Naive thymus-derived CD8-positive, alpha-beta T cell (primary cell): ENCODE results near the gene ARID1B. TPM values are rescaled to one million over a fixed set of nuclear protein-coding genes. Genes with fewer than 3 reads are reported as not detected.

Experiments
- ATAC-seq, 2 donors: fragments of 150-1000 bp; cut with Tn5 transposase in 1 of 2; sonication (Bioruptor Pico), chemical (Tn5 transposase) in 1 of 2; 1 replicate in 1 of 2; 2 replicates in 1 of 2; pipeline ENCODE4 v1.10.0; 2021; ENCODE audit warnings: mild to moderate bottlenecking in 2 of 2, moderate library complexity in 2 of 2
- POLR2A ChIA-PET: fragments of 350-600 bp; sonication (Branson Sonifier 250); formaldehyde crosslinking; loops from one replicate; lab custom pipeline; 2021; ENCODE audit warnings: antibody characterized with exemption; lab: Charles Lee
- DNase-seq, 10 donors: peaks; one replicate each; pipeline versions ENCODE4 v3.0.0 to v3.0.0-alpha.2; 2020 to 2022
- H3K27ac Mint-ChIP-seq, 10 donors: one replicate each; pipeline ENCODE4 v1.8.0; 2020 to 2022; ENCODE audit warnings: mild to moderate bottlenecking in 10 of 10, mixed read lengths in 10 of 10, moderate library complexity in 4 of 10, inconsistent platforms in 1 of 10
- H3K27me3 Mint-ChIP-seq, 5 donors: one replicate each; pipeline ENCODE4 v1.8.0; 2021 to 2022; ENCODE audit warnings: mixed read lengths in 5 of 5
- H3K36me3 Mint-ChIP-seq, 3 donors: one replicate each; pipeline ENCODE4 v1.8.0; 2020 to 2022; ENCODE audit warnings: mixed read lengths in 3 of 3, mild to moderate bottlenecking in 2 of 3, inconsistent platforms in 1 of 3
- H3K4me1 Mint-ChIP-seq, 4 donors: one replicate each; pipeline ENCODE4 v1.8.0; 2021 to 2022; ENCODE audit warnings: mixed read lengths in 4 of 4
- H3K4me3 Mint-ChIP-seq, 10 donors: one replicate each; pipeline ENCODE4 v1.8.0; 2020 to 2022; ENCODE audit warnings: mild to moderate bottlenecking in 10 of 10, mixed read lengths in 10 of 10, moderate library complexity in 6 of 10, inconsistent platforms in 1 of 10
- H3K9me3 Mint-ChIP-seq, 9 donors: one replicate each; pipeline ENCODE4 v1.8.0; 2020 to 2022; ENCODE audit warnings: mixed read lengths in 9 of 9, mild to moderate bottlenecking in 3 of 9, inconsistent platforms in 1 of 9, moderate library complexity in 1 of 9
- polyA plus RNA-seq, 3 donors: library from polyadenylated mRNA; unstranded; fragments of 300-500 nt; fragmentation: Illumina TruSeq; gene quantifications; one replicate each; pipeline ENCODE4 v1.2.3, GENCODE V29; 2021
- total RNA-seq, 8 experiments: library from RNA in 2 of 8; stranded (reverse) in 2 of 8; gene quantifications; one replicate each; pipeline ENCODE4 v1.2.3 and lab custom pipeline; 2021 to 2026

Gene ARID1B
- total and polyA plus RNA-seq, 5 experiments from 2014 or later: 9.0 to 122 (median 18.6) TPM

GRCh38 chr6:156899071-156899470 is 121.9 kb downstream of the ARID1B start:
- peak overlapping the region in 1 of 10 donors; percentile 40 for H3K27ac Mint-ChIP-seq
- H3K4me3 Mint-ChIP-seq: peak overlapping the region in 1 of 10 donors; percentile 11
- H3K4me1 Mint-ChIP-seq: peaks cover 28 to 74% (median 66%) of the 10 kb centered on the region in 4 donors
- H3K27me3 Mint-ChIP-seq: no peaks in the 10 kb centered on the region
- POLR2A ChIA-PET: no interaction called here
- H3K36me3 Mint-ChIP-seq: peaks cover 0 to 22% (median 3%) of the 10 kb centered on the region in 3 donors
- H3K9me3 Mint-ChIP-seq: no peaks in the 10 kb centered on the region
- no peak for DNase-seq
- no peak for ATAC-seq

- Mint-ChIP-seq H3K9me3 (no peaks in the 10 kb centered on the region), H3K36me3 (peaks cover 0 to 25% (median 3%) of the 10 kb centered on the region in 3 donors), H3K4me3 (peak overlapping the region in 1 of 10 donors; percentile 5), H3K27me3 (no peaks in the 10 kb centered on the region), H3K4me1 (peaks cover 28 to 69% (median 63%) of the 10 kb centered on the region in 4 donors), H3K27ac (peak overlapping the region in 4 of 10 donors; percentile 2 to 40 (median 22))
- POLR2A ChIA-PET: no interaction called here
- no peak for DNase-seq
- no peak for ATAC-seq
Observed at GRCh38 chr6:156899532-156900135, 122.5 kb downstream of the ARID1B start.

- ATAC-seq (no peak), DNase-seq (no peak)
- Mint-ChIP-seq H3K27me3 (no peaks in the 10 kb centered on the region), H3K9me3 (no peaks in the 10 kb centered on the region), H3K27ac (peak overlapping the region in 3 of 10 donors; percentile 8 to 35 (median 19)), H3K36me3 (peaks cover 0 to 25% (median 3%) of the 10 kb centered on the region in 3 donors), H3K4me1 (peaks cover 26 to 64% (median 57%) of the 10 kb centered on the region in 4 donors), H3K4me3 (peak overlapping the region in 1 of 10 donors; percentile 2)
- POLR2A ChIA-PET: no interaction called here
Observed at GRCh38 chr6:156900292-156900691, 123.1 kb downstream of the ARID1B start.

- POLR2A ChIA-PET: no interaction called here
- Mint-ChIP-seq H3K4me1 (peaks cover 27 to 62% (median 60%) of the 10 kb centered on the region in 4 donors), H3K27me3 (no peaks in the 10 kb centered on the region), H3K9me3 (no peaks in the 10 kb centered on the region), H3K36me3 (peaks cover 0 to 30% (median 3%) of the 10 kb centered on the region in 3 donors), H3K4me3 (peak overlapping the region in 2 of 10 donors; percentile 6 to 10), H3K27ac (peak overlapping the region in 4 of 10 donors; percentile 15 to 56 (median 33))
- no peak for ATAC-seq
- no peak for DNase-seq
Observed at GRCh38 chr6:156901309-156902019, 124.3 kb downstream of the ARID1B start.

DNA sequence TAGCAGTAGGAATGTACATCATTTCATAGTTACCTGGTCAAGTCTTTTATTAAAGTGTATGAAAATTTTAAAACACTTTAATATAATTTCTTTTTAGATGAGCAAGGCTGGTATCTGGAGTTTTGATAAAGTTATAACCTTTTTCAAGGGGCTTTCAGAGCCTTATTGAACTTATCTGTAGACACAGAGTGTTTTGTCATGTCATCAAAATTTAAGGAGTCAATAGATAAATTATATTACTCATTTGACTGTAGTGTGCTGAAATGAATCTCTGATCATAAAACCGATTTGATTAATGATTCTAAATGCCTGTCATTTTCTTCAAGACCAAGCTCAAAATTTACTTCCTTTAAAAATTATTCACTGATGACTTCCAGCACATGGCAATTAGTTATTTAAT is 125.6 kb downstream of the ARID1B start:
- DNase-seq (no peak), ATAC-seq (no peak)
- H3K9me3 Mint-ChIP-seq: no peaks in the 10 kb centered on the region
- no peak overlapping the region for H3K27ac Mint-ChIP-seq
- POLR2A ChIA-PET: interaction anchor here (0.7 kb wide), 1 partner anchor 120 kb away, joined by 6 read pairs; no protein-coding TSS in a partner anchor
- H3K4me3 Mint-ChIP-seq: no peak overlapping the region
- no peaks in the 10 kb centered on the region for H3K27me3 Mint-ChIP-seq
- H3K36me3 Mint-ChIP-seq: peaks cover 0 to 36% (median 5%) of the 10 kb centered on the region in 3 donors
- H3K4me1 Mint-ChIP-seq: peaks cover 31 to 68% (median 64%) of the 10 kb centered on the region in 4 donors

DNA sequence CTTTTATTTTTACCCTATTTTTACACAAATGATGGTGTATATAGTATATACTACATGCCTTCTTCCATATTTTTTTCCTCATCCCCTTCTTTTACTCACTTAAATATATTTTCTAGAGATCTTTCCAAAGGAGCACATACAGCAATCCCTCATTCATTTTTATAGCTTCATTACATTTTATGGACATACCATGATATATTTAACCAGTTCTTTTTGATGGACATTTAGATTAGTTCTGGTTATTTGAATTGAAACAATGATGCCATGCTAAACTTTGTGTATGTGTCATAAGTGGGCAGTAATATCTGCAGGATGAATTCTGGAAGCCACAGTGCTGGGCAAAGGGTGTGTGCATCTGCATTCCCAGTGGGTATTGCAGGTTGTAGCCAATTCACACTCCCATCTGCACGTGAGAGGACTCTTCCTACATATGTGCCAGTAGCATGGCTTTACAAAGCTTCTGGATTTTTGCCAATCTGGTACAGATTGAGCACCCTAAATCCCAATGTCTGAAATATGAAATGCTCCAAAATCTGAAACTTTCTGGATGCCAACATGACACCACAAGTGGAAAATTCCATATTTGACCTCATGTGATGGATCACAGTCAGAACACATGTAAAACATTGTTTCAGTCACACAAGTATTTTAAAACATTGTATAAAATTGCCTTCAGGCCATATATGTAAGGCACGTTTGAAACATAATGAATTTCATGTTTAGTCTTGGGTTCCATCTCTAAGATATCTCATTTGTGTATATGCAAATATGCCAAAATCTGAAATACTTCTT is 127.2 kb downstream of the ARID1B start:
- POLR2A ChIA-PET: no interaction called here
- no peak for ATAC-seq
- no peaks in the 10 kb centered on the region for H3K9me3 Mint-ChIP-seq
- peaks cover 25 to 65% (median 61%) of the 10 kb centered on the region in 4 donors for H3K4me1 Mint-ChIP-seq
- H3K27ac Mint-ChIP-seq: peak overlapping the region in 3 of 10 donors; percentile 11 to 53 (median 17)
- H3K36me3 Mint-ChIP-seq: peaks cover 0 to 36% (median 5%) of the 10 kb centered on the region in 3 donors
- no peaks in the 10 kb centered on the region for H3K27me3 Mint-ChIP-seq
- DNase-seq: no peak
- no peak overlapping the region for H3K4me3 Mint-ChIP-seq

- Mint-ChIP-seq H3K27ac (peak overlapping the region in 5 of 10 donors; percentile 6 to 66 (median 36)), H3K27me3 (no peaks in the 10 kb centered on the region), H3K4me1 (peaks cover 28 to 65% (median 62%) of the 10 kb centered on the region in 4 donors), H3K36me3 (peaks cover 0 to 36% (median 5%) of the 10 kb centered on the region in 3 donors), H3K9me3 (no peaks in the 10 kb centered on the region), H3K4me3 (no peak overlapping the region)
- ATAC-seq (no peak), DNase-seq (no peak)
- POLR2A ChIA-PET: no interaction called here
Observed at GRCh38 chr6:156905801-156906200, 128.6 kb downstream of the ARID1B start.

DNA sequence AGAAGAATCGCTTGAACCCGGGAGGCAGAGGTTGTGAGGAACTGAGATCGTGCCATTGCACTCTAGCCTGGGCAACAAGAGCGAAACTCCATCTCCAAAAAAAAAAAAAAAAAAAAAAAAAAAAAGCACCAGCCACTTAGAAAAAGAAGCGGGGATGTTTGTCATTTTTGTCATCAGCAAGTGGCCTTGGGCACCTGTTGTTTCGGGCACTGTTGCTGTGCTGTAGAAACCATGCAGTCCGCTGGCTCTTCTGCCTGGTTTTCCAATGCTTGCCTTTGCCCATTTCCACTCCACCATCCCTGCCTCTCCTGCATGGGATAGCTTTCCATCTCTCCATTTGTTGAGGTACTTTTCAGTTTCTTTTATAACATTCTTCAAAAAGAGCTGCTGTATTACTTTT is 129.3 kb downstream of the ARID1B start:
- ATAC-seq: no peak
- Mint-ChIP-seq H3K4me1 (peaks cover 29 to 65% (median 61%) of the 10 kb centered on the region in 4 donors), H3K4me3 (no peak overlapping the region), H3K9me3 (no peaks in the 10 kb centered on the region), H3K36me3 (peaks cover 0 to 30% (median 5%) of the 10 kb centered on the region in 3 donors), H3K27me3 (no peaks in the 10 kb centered on the region), H3K27ac (peak overlapping the region in 2 of 10 donors; percentile 3 to 36)
- POLR2A ChIA-PET: no interaction called here
- no peak for DNase-seq

GRCh38 chr6:156909212-156910010 is 132.2 kb downstream of the ARID1B start:
- Mint-ChIP-seq H3K27me3 (no peaks in the 10 kb centered on the region), H3K4me1 (peaks cover 44 to 80% (median 68%) of the 10 kb centered on the region in 4 donors), H3K36me3 (peaks cover 2 to 19% (median 9%) of the 10 kb centered on the region in 3 donors), H3K27ac (peak overlapping the region in 6 of 10 donors; percentile 26 to 75 (median 42)), H3K4me3 (peak overlapping the region in 5 of 10 donors; percentile 8 to 53 (median 21)), H3K9me3 (no peaks in the 10 kb centered on the region)
- ATAC-seq (no peak), DNase-seq (no peak)
- POLR2A ChIA-PET: no interaction called here

DNA sequence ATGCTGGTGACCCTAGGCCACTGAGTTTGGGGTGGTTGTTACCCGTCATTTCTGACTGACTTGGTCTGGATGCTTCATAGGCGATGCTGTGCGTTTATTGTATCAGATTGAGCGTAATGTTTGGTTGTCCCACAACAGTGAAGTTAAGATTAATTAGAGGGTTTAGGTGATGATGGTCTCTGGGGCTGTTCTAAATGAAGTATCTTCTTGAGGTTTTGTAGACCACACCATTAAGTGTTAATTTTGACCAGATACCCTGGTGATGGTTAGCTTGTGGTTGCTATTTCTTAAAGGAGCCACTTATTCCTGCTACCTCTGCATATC is 132.8 kb downstream of the ARID1B start:
- Mint-ChIP-seq H3K4me1 (peaks cover 48 to 86% (median 73%) of the 10 kb centered on the region in 4 donors), H3K36me3 (peaks cover 4 to 22% (median 10%) of the 10 kb centered on the region in 3 donors), H3K9me3 (no peaks in the 10 kb centered on the region), H3K4me3 (peak overlapping the region in 4 of 10 donors; percentile 7 to 53 (median 20)), H3K27ac (peak overlapping the region in 7 of 10 donors; percentile 26 to 75 (median 40)), H3K27me3 (no peaks in the 10 kb centered on the region)
- ATAC-seq: no peak
- POLR2A ChIA-PET: no interaction called here
- no peak for DNase-seq

GRCh38 chr6:156910938-156911337 is 133.8 kb downstream of the ARID1B start:
- POLR2A ChIA-PET: no interaction called here
- H3K9me3 Mint-ChIP-seq: no peaks in the 10 kb centered on the region
- no peaks in the 10 kb centered on the region for H3K27me3 Mint-ChIP-seq
- H3K4me1 Mint-ChIP-seq: peaks cover 46 to 80% (median 70%) of the 10 kb centered on the region in 4 donors
- no peak for DNase-seq
- no peak for ATAC-seq
- peaks cover 4 to 21% (median 10%) of the 10 kb centered on the region in 3 donors for H3K36me3 Mint-ChIP-seq
- H3K27ac Mint-ChIP-seq: no peak overlapping the region
- no peak overlapping the region for H3K4me3 Mint-ChIP-seq

- POLR2A ChIA-PET: no interaction called here
- ATAC-seq (no peak), DNase-seq (no peak)
- Mint-ChIP-seq H3K4me3 (peak overlapping the region in 1 of 10 donors; percentile 26), H3K27me3 (no peaks in the 10 kb centered on the region), H3K4me1 (peaks cover 47 to 83% (median 74%) of the 10 kb centered on the region in 4 donors), H3K36me3 (peaks cover 4 to 22% (median 10%) of the 10 kb centered on the region in 3 donors), H3K9me3 (no peaks in the 10 kb centered on the region), H3K27ac (peak overlapping the region in 3 of 10 donors; percentile 9 to 73 (median 38))
Observed at GRCh38 chr6:156911581-156911980, 134.4 kb downstream of the ARID1B start.
